H9 (cell line): Measurements from ENCODE around the gene ADAT3. TPM values are rescaled to one million over a fixed set of nuclear protein-coding genes. Genes with fewer than 3 reads are reported as not detected.

Experiments used
- DNase-seq: peaks from one replicate; pipeline ENCODE4 v3.0.0-alpha.2; 2017
- H2AFZ ChIP-seq: one replicate; pipeline ENCODE4 v1.6.1; 2013; ENCODE audit warnings: mild to moderate bottlenecking, low read length, control low read depth, moderate library complexity
- H2AK5ac ChIP-seq: 2 replicates; pipeline ENCODE4 v1.6.1; 2013; ENCODE audit warnings: low read length, control low read depth, mixed read lengths; ENCODE audit not compliant: insufficient read length
- H2BK120ac ChIP-seq: one replicate; pipeline ENCODE4 v1.6.1; 2013; ENCODE audit warnings: low read depth, mild to moderate bottlenecking, low read length, control low read depth, inconsistent platforms; ENCODE audit not compliant: poor library complexity, severe bottlenecking
- H2BK12ac ChIP-seq: 2 replicates; pipeline ENCODE4 v1.6.1; 2013; ENCODE audit warnings: low read length, control low read depth, mixed read lengths, low read depth; ENCODE audit not compliant: insufficient read length
- H2BK15ac ChIP-seq: 2 replicates; pipeline ENCODE4 v1.6.1; 2013; ENCODE audit warnings: low read depth, low read length, control low read depth
- H2BK20ac ChIP-seq: one replicate; pipeline ENCODE4 v1.6.1; 2013; ENCODE audit warnings: low read depth, mild to moderate bottlenecking, low read length, control low read depth, inconsistent platforms; ENCODE audit not compliant: poor library complexity, severe bottlenecking
- H2BK5ac ChIP-seq: 2 replicates; pipeline ENCODE4 v1.6.1; 2013; ENCODE audit warnings: low read length, control low read depth, mixed read lengths; ENCODE audit not compliant: insufficient read length
- H3K14ac ChIP-seq: 2 replicates; pipeline ENCODE4 v1.6.1; 2013; ENCODE audit warnings: low read length, control low read depth; ENCODE audit not compliant: insufficient read depth
- H3K18ac ChIP-seq: 2 replicates; pipeline ENCODE4 v1.6.1; 2013; ENCODE audit warnings: low read depth, mild to moderate bottlenecking, mixed read lengths, low read length, control low read depth; ENCODE audit not compliant: insufficient read length
- H3K23ac ChIP-seq: 2 replicates; pipeline ENCODE4 v1.6.1; 2013; ENCODE audit warnings: low read length, control low read depth, mixed read lengths, low read depth; ENCODE audit not compliant: insufficient read length
- H3K23me2 ChIP-seq: 2 replicates; pipeline ENCODE4 v1.6.1; 2013; ENCODE audit warnings: low read depth, mild to moderate bottlenecking, mixed read lengths, low read length, control low read depth; ENCODE audit not compliant: insufficient read length, poor library complexity, severe bottlenecking
- H3K27ac ChIP-seq: 2 replicates; pipeline ENCODE4 v1.5.1; 2013; ENCODE audit warnings: low read length, control low read depth, mixed read lengths, low read depth; ENCODE audit not compliant: insufficient read length
- H3K27me3 ChIP-seq: 2 replicates; pipeline ENCODE4 v1.6.1; 2013; ENCODE audit warnings: low read length, control low read depth, inconsistent platforms; ENCODE audit not compliant: insufficient read depth
- H3K4ac ChIP-seq: 2 replicates; pipeline ENCODE4 v1.6.1; 2013; ENCODE audit warnings: low read depth, mild to moderate bottlenecking, control low read depth, inconsistent platforms, low read length, moderate library complexity
- H3K4me1 ChIP-seq: 2 replicates; pipeline ENCODE4 v1.6.1; 2013; ENCODE audit warnings: low read length, control low read depth, inconsistent platforms; ENCODE audit not compliant: insufficient read depth
- H3K4me2 ChIP-seq: 2 replicates; pipeline ENCODE4 v1.6.1; 2013; ENCODE audit warnings: low read length, control low read depth, mixed read lengths; ENCODE audit not compliant: insufficient read length, insufficient read depth
- H3K56ac ChIP-seq: 2 replicates; pipeline ENCODE4 v1.6.1; 2013; ENCODE audit warnings: low read depth, mild to moderate bottlenecking, mixed read lengths, low read length, control low read depth; ENCODE audit not compliant: insufficient read length
- H3K79me1 ChIP-seq: 2 replicates; pipeline ENCODE4 v1.6.1; 2013; ENCODE audit warnings: low read depth, mild to moderate bottlenecking, moderate library complexity, low read length, control low read depth, inconsistent platforms; ENCODE audit not compliant: insufficient read depth, poor library complexity, severe bottlenecking
- H3K79me2 ChIP-seq: 2 replicates; pipeline ENCODE4 v1.6.1; 2013; ENCODE audit warnings: low read length, control low read depth, inconsistent platforms; ENCODE audit not compliant: insufficient read depth
- H3K9ac ChIP-seq: 2 replicates; pipeline ENCODE4 v1.6.1; 2013; ENCODE audit warnings: low read length, control low read depth, mixed read lengths; ENCODE audit not compliant: insufficient read length; ENCODE audit errors: extremely low read depth
- H3K9me3 ChIP-seq: one replicate; pipeline ENCODE4 v1.6.1; 2013; ENCODE audit warnings: low read depth, low read length, inconsistent platforms; ENCODE audit not compliant: control insufficient read depth
- H3T11ph ChIP-seq: one replicate; pipeline ENCODE4 v1.6.1; 2013; ENCODE audit warnings: mild to moderate bottlenecking, low read length, control low read depth, inconsistent platforms
- H4K20me1 ChIP-seq: one replicate; pipeline ENCODE4 v1.6.1; 2013; ENCODE audit not compliant: control insufficient read depth, insufficient read length, insufficient read depth
- H4K5ac ChIP-seq: 2 replicates; pipeline ENCODE4 v1.6.1; 2013; ENCODE audit warnings: low read depth, mild to moderate bottlenecking, mixed read lengths, low read length, control low read depth; ENCODE audit not compliant: insufficient read length
- H4K8ac ChIP-seq: replicated peaks from 2 replicates; pipeline ENCODE4 v1.6.1; 2013; ENCODE audit warnings: low read length, control low read depth, mixed read lengths, low read depth; ENCODE audit not compliant: insufficient read length
- H4K91ac ChIP-seq: 2 replicates; pipeline ENCODE4 v1.6.1; 2013; ENCODE audit warnings: low read depth, mild to moderate bottlenecking, moderate library complexity, mixed read lengths, low read length, control low read depth; ENCODE audit not compliant: insufficient read length
- H3K27ac Mint-ChIP-seq, 3 experiments: 2 replicates in 2 of 3; 3 replicates in 1 of 3; pipeline ENCODE4 v1.8.0; 2020 to 2021; ENCODE audit warnings: mixed read lengths in 3 of 3, mild to moderate bottlenecking in 1 of 3, moderate library complexity in 1 of 3
- H3K27me3 Mint-ChIP-seq: 2 replicates; pipeline ENCODE4 v1.8.0; 2021; ENCODE audit warnings: low read depth, mild to moderate bottlenecking, moderate library complexity, mixed read lengths
- H3K36me3 Mint-ChIP-seq, 3 experiments: 2 replicates in 2 of 3; 3 replicates in 1 of 3; pipeline ENCODE4 v1.8.0; 2020 to 2021; ENCODE audit warnings: low read depth in 3 of 3, mixed read lengths in 3 of 3; ENCODE audit not compliant: insufficient read depth in 1 of 3
- H3K4me1 Mint-ChIP-seq, 2 experiments: 2 replicates each; pipeline ENCODE4 v1.8.0; 2020; ENCODE audit warnings: mixed read lengths in 2 of 2
- H3K4me3 Mint-ChIP-seq, 2 experiments: 2 replicates in 1 of 2; 3 replicates in 1 of 2; pipeline ENCODE4 v1.8.0; 2020 to 2021; ENCODE audit warnings: mild to moderate bottlenecking in 2 of 2, mixed read lengths in 2 of 2, moderate library complexity in 1 of 2
- H3K9me3 Mint-ChIP-seq, 2 experiments: 2 replicates in 1 of 2; 3 replicates in 1 of 2; pipeline ENCODE4 v1.8.0; 2020; ENCODE audit warnings: mild to moderate bottlenecking in 2 of 2, mixed read lengths in 2 of 2, moderate library complexity in 1 of 2
- CTCF ChIP-seq: fragments of 200-600 bp; sonication (generic); conservative IDR thresholded peaks from 3 replicates; pipeline ENCODE4 v1.8.0; 2021; ENCODE audit warnings: antibody characterized with exemption, mild to moderate bottlenecking
- WGBS: extraction: QIAGEN DNeasy Blood & Tissue Kit; methylation state at CpG from one replicate; pipeline ENCODE4 v1.1.7; 2013; ENCODE audit warnings: missing lambda C conversion rate, low lambda C conversion rate, mixed read lengths; ENCODE audit not compliant: insufficient read length; ENCODE audit errors: extremely low coverage; 5-methylcytosine and 5-hydroxymethylcytosine counted together
- total RNA-seq: library from RNA; stranded (reverse); gene quantifications from 2 replicates; pipeline ENCODE4 v1.2.1, GENCODE V29; 2021

ADAT3 gene
- total RNA-seq, 1 experiment from 2014 or later: 12.2 TPM

DNA sequence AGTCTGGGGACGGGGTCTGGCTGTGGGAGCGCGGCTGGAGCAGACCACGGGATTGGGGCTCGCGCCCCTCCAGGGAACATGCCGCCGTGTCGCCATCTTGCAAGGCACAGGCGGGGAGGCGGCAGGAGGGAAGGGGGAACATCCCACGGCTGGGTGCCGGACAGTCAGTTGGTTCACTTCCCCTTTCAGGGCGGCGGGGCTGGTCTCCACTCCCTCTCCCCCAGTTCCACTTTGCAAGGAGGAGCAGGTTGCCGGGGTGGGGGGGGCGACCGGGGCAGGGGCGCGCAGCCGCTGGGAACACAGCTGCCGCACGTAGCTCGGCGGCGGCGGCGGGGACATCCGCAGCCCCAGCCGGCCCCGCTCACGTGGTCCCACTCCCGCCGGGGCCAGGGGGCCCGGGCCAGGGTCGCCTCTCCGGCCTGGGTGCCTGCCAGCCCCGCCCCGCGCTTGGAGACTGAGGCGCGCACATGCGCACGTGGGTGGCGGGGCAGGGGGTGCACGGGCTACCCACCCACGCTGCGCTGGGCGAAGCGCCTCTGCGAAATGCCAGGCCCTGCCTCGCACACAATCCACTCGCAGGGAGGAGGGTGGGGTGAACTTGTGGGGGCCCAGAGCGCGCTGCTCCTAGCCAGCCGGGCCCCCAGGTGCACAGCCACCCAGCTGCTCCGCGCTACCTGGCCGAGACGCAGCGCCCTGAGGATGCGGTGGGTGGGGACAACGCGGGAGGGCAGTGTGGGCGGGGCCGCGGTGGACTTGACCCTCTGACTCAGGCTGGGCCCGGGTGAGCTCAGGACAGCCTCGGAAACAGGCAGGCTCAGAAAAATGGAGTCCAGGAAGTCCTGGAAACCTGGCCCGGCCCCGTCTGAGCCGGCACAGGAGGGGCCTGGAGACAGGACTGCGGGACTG lies 48.2 kb upstream of the ADAT3 start:
- Histone ChIP-seq H3K79me2 (peaks cover 34% of the 10 kb centered on the region; the same call in 1 of the 2 replicates), H3K23me2 (peaks cover 16% of the 10 kb centered on the region), H2BK120ac (no peak overlapping the region), H3K18ac (no peak overlapping the region), H3K4me1 (peaks cover 7% of the 10 kb centered on the region; the same call in 1 of the 2 replicates), H3K9me3 (no peaks in the 10 kb centered on the region), H3T11ph (no peak overlapping the region), H2BK15ac (no peak overlapping the region), H2AK5ac (no peak overlapping the region), H3K4ac (no peak overlapping the region), H2AFZ (no peak overlapping the region), H2BK5ac (no peak overlapping the region), H2BK12ac (no peak overlapping the region), H3K4me2 (peak overlapping the region; percentile 35), H3K9ac (no peak overlapping the region), H3K56ac (no peak overlapping the region), H3K14ac (peak overlapping the region; percentile 76; the same call in 1 of the 2 replicates), H3K79me1 (peaks cover 14% of the 10 kb centered on the region), H3K27ac (no peak overlapping the region), H4K20me1 (no peaks in the 10 kb centered on the region), H2BK20ac (no peak overlapping the region), H3K27me3 (no peaks in the 10 kb centered on the region; the same call in 1 of the 2 replicates), H4K8ac (no peak overlapping the region), H4K91ac (no peak overlapping the region), H4K5ac (no peak overlapping the region), H3K23ac (no peak overlapping the region)
- peaks cover 0 to 4% (median 0%) of the 10 kb centered on the region in 3 experiments; a peak in 2 of 7 replicates for H3K36me3 Mint-ChIP-seq
- peaks cover 43 to 76% of the 10 kb centered on the region in 2 experiments for H3K4me1 Mint-ChIP-seq
- no peak overlapping the region for H3K27ac Mint-ChIP-seq
- no peak for TF ChIP-seq CTCF
- peak overlapping the region; percentile 40 to 62; a peak in 4 of 5 replicates for H3K4me3 Mint-ChIP-seq
- DNase-seq: peak; percentile 85
- WGBS: no CpG with 5 or more reads among the region's 73 CpGs
- H3K9me3 Mint-ChIP-seq: no peaks in the 10 kb centered on the region; a peak in 1 of 5 replicates
- peaks cover 6% of the 10 kb centered on the region for H3K27me3 Mint-ChIP-seq
